ENCODE measurements around the gene UBALD2.

Gene UBALD2

DNA sequence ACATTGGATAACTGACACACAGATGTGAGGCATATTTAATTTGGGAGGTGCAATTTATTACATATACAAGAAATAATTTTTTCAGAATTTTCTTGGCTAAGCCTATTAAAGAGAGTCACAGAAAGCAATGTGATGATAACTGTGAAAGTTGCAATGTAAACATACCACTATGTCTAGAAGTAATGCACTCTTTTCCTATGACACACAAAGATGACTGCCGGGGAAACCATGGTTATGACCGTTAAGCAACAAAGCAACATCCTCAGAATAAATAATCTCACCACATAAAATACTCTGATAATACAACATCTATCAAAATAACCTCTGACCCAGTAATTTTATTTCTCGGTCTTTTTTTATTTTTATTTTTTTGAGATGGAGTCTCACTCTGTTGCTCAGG, 53.4 kb downstream of the UBALD2 start:
- DNase-seq (ENCODE audit: low read depth), result no peak
